Mesodermal cell (in vitro differentiated cells): Measurements from ENCODE around the gene OPA3.
"Not testable (repeated sequence)": the region's sequence is repeated elsewhere in the genome, so short reads cannot be mapped to it uniquely, and the experiment has no call there.

ENCODE experiments used
- H3K27ac ChIP-seq: 2 replicates; pipeline ENCODE4 v1.7.0; 2013; ENCODE audit warnings: mild to moderate bottlenecking, low read depth, low read length, moderate library complexity; ENCODE audit not compliant: severe bottlenecking
- H3K36me3 ChIP-seq: 2 replicates; pipeline ENCODE4 v1.7.1; 2013; ENCODE audit warnings: mild to moderate bottlenecking, low read length, moderate library complexity; ENCODE audit not compliant: control insufficient read depth, insufficient read depth
- H3K4me1 ChIP-seq: one replicate; pipeline ENCODE4 v1.7.1; 2013; ENCODE audit warnings: mild to moderate bottlenecking, low read length; ENCODE audit not compliant: insufficient read depth, control insufficient read depth, poor library complexity, severe bottlenecking
- H3K4me3 ChIP-seq: 2 replicates; pipeline ENCODE4 v1.7.0; 2013; ENCODE audit warnings: low read length, control low read depth, mild to moderate bottlenecking; ENCODE audit not compliant: insufficient read depth, poor library complexity, severe bottlenecking; ENCODE audit errors: extremely low read depth
- H3K9me3 ChIP-seq: 2 replicates; pipeline ENCODE4 v1.7.1; 2013; ENCODE audit warnings: mild to moderate bottlenecking, low read length, moderate library complexity; ENCODE audit not compliant: control insufficient read depth
- WGBS, 2 experiments: methylation state at CpG; one replicate each; pipeline ENCODE4 v1.1.5; 2013; ENCODE audit warnings: missing lambda C conversion rate in 2 of 2; ENCODE audit not compliant: insufficient coverage in 2 of 2; 5-methylcytosine and 5-hydroxymethylcytosine counted together

OPA3 gene

DNA sequence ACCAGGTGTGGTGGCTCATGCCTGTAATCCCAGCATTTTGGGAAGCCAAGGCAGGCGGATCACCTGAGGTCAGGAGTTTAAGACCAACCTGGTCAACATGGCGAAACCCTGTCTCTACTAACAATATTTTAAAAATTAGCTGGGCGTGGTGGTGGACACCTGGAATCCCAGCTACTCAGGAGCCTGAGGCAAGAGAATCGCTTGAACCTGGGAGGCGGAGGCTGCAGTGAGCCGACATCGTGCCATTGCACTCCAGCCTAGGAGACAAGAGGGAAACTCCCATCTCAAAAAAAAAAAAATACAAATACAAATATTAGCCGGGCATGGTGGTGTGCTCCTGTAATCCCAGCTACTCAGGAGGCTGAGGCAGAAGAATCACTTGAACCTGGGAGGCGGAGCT, 30.5 kb upstream of the OPA3 start:
- not testable (repeated sequence) for H3K9me3 ChIP-seq, H3K27ac ChIP-seq, H3K4me3 ChIP-seq, H3K4me1 ChIP-seq
- H3K36me3 ChIP-seq = peaks cover 67% of the 10 kb centered on the region
- WGBS, 2 experiments = 85 to 91% methylated on average over 7 to 8 of the region's 9 CpGs

- Histone ChIP-seq H3K27ac (peak overlapping the region; percentile 6), H3K4me1 (peaks cover 8% of the 10 kb centered on the region), H3K36me3 (peaks cover 68% of the 10 kb centered on the region), H3K9me3 (no peaks in the 10 kb centered on the region), H3K4me3 (no peak overlapping the region)
- 86 to 95% methylated on average over 6 to 7 of the region's 10 CpGs for WGBS, 2 experiments
These were observed 29.5 kb upstream of the OPA3 start for GRCh38 chr19:45613926-45614725.

- no peak overlapping the region for H3K27ac ChIP-seq
- H3K4me1 ChIP-seq = peaks cover 4% of the 10 kb centered on the region
- no peak overlapping the region for H3K4me3 ChIP-seq
- 94 to 95% methylated on average over 4 to 5 of the region's 6 CpGs for WGBS, 2 experiments
- H3K36me3 ChIP-seq = peaks cover 44% of the 10 kb centered on the region
- no peaks in the 10 kb centered on the region for H3K9me3 ChIP-seq
These were observed 24.3 kb upstream of the OPA3 start for GRCh38 chr19:45608948-45609347.

GRCh38 chr19:45607071-45608029, 22.7 kb upstream of the OPA3 start:
- Histone ChIP-seq H3K9me3 (no peaks in the 10 kb centered on the region), H3K36me3 (peaks cover 30% of the 10 kb centered on the region), H3K4me1 (peaks cover 4% of the 10 kb centered on the region), H3K4me3 (peak overlapping the region; percentile 8), H3K27ac (no peak overlapping the region)
- 13 to 21% methylated on average over 17 to 25 of the region's 28 CpGs for WGBS, 2 experiments

DNA sequence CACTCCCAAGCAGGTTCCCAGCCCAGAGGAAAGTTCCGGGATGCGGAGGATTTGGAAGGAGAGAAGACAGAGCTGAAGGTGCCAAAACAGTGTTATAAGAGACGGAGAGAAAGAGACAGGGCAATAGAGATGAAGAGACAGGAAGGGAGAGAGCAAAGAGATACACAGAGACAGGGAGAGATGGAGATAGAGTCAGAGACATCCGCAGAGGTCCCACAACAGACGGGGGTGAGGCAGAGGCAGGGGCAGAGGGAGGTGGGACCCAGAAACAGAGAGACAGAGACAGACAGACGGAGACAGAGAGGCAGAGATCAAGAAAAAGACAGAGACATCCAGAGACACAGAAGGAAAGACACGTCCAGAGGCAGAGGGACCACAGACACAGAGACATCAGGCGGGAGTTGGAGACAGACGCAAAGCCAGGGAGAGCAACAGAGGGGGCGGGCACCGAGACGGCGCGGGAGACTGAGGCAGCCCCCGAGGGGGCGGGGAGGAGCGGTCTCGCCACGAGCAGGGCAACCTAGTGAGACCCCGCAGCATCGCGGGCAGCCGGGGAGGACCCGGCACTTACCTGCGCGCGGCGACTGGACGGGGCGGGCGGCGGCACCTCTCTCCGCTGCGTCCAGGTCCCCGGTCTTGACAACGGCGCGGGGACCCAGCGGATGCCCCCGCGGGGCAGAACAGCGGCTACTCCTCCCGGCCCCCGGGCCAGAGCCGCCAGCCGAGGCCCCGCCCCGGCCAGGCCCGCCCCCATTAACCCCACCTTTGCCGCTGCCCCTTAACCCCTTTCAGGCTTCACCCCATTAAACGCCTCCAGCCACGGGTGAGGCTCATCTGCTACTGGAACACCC, 17.1 kb upstream of the OPA3 start, which contains the start of gene GPR4:
GPR4 (minus strand) TSS at position 689 of the 851 bp plus-strand sequence. CDS start 10,346 bp downstream, outside the sequence.
- Histone ChIP-seq H3K9me3 (no peaks in the 10 kb centered on the region), H3K4me1 (peaks cover 23% of the 10 kb centered on the region), H3K4me3 (peak within 1 kb of the TSS; percentile 39), H3K27ac (no peak within 1 kb of the TSS), H3K36me3 (no peaks in the 10 kb centered on the region)
- 3 to 4% methylated on average over 43 to 50 of the region's 52 CpGs for WGBS, 2 experiments

- Histone ChIP-seq H3K4me3 (peak overlapping the region; percentile 39), H3K27ac (no peak overlapping the region), H3K4me1 (peaks cover 23% of the 10 kb centered on the region), H3K36me3 (no peaks in the 10 kb centered on the region), H3K9me3 (no peaks in the 10 kb centered on the region)
- WGBS, 2 experiments = 27 to 100% methylated on average over 1 to 3 of the region's 10 CpGs
These were observed 16.5 kb upstream of the OPA3 start for GRCh38 chr19:45601115-45601514.

DNA sequence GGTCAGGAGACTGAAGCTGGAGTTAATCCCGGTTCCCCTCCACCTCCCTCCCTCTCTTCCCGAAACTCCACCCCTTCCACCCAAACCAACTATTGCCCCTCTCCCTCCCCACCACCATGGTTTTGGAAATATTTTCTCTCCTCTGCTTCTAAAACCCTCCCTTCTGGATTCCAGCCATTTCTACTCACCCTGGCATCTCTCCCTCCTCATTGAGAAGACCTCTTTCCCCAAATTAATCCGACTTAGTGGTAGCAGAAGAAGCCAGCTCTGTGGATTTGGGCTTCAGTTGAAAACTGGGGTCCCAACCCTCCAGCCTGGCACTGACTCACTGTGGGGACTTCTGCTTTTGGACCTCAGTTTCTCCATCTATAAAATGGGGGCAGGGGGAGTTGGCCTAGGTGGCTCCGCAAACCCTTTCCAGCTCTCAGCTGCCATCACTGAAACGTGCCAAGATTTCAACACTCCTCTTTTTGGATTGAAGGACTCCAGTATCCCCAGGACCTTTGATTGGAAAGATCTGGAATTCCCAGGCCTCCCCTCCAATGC, 15.8 kb upstream of the OPA3 start:
- WGBS, 2 experiments = 68 to 83% methylated on average over 4 to 5 of the region's 5 CpGs
- Histone ChIP-seq H3K4me3 (no peak overlapping the region), H3K27ac (no peak overlapping the region), H3K9me3 (no peaks in the 10 kb centered on the region), H3K36me3 (no peaks in the 10 kb centered on the region), H3K4me1 (peaks cover 23% of the 10 kb centered on the region)

DNA sequence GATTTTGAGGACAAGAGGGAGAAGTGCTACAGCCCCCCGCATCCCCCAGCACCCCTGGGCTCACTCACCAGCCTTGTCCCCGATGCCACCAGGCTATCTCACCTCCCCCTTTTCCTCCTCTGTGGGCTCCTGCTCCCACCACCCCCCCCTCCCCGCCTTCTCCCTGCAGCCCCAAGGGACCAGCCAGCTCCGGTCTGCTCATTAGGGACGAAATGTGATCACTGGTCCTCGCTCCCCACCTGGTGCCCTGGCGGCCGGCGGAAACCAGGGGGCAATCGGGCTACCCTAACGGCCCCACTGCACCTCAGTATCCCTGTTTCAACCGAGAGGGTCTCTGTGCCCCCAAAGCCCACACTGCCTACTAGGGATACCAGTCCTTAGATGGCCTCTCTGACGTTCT, 14.7 kb upstream of the OPA3 start:
- peaks cover 23% of the 10 kb centered on the region for H3K4me1 ChIP-seq
- H3K4me3 ChIP-seq = no peak overlapping the region
- 52 to 53% methylated on average over 10 of the region's 13 CpGs for WGBS, 2 experiments
- H3K27ac ChIP-seq = no peak overlapping the region
- no peaks in the 10 kb centered on the region for H3K36me3 ChIP-seq
- no peaks in the 10 kb centered on the region for H3K9me3 ChIP-seq

DNA sequence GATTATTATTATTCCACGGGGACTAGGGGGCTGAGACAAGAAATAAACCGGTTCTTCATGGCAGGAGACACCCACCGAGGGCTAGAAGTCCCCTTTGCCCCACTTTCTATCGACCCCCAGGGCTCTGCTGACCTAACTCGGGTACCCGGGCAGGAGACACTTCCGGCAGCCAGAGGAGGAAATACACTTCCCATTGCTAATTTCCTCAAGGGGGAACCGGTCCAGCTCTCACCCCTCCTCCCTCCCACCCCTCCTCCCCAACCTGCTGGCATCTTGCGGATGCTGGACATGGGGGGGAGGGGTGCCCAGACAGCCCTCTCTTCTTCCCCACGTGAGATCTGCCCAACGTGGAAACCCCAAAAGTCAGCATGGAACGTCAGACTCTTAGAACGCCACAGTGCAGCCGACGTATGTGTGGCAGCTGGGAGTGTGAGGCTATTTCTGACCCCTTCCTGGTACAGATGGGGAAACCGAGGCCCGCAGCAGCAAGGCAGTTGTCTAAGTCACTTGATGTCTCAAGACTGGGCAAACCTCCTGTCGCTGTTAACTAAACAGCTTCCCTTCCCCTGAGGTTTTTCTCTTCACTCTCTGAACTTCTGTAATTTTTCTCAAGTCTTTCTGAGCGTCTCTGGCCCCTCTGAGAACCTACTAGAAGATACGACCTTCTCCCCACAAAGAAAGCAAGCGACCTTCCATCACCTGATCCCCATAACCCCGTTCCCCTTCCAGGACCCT, 13.8 kb upstream of the OPA3 start:
- Histone ChIP-seq H3K36me3 (no peaks in the 10 kb centered on the region), H3K4me3 (peak overlapping the region; percentile 18), H3K4me1 (peaks cover 23% of the 10 kb centered on the region), H3K9me3 (no peaks in the 10 kb centered on the region), H3K27ac (peak overlapping the region; percentile 36)
- 27 to 30% methylated on average over 12 to 21 of the region's 22 CpGs for WGBS, 2 experiments
